Thyroid gland (tissue), 4 donors: ENCODE data around the gene OR14J1. TPM values are rescaled to one million over a fixed set of nuclear protein-coding genes. Genes with fewer than 3 reads are reported as not detected.
"Not testable (repeated sequence)": the region's sequence is repeated elsewhere in the genome, so short reads cannot be mapped to it uniquely, and the experiment has no call there.

ENCODE experiments used
- DNase-seq, 2 donors: peaks; one replicate each; pipeline ENCODE4 v3.0.0-alpha.2; 2019
- H3K27ac ChIP-seq, 3 donors: fragments of 200-600 bp; sonication (generic); 1 replicate in 2 of 3; 2 replicates in 1 of 3; pipeline ENCODE4 v1.5.1; 2016 to 2019; ENCODE audit warnings: mild to moderate bottlenecking in 1 of 3, moderate library complexity in 1 of 3
- H3K27me3 ChIP-seq: fragments of 200-600 bp; sonication (generic); one replicate; pipeline ENCODE4 v1.5.1; 2019
- H3K36me3 ChIP-seq, 2 donors: fragments of 200-600 bp; sonication (generic); one replicate each; pipeline ENCODE4 v1.5.1; 2016 to 2019
- H3K4me1 ChIP-seq, 2 donors: fragments of 200-600 bp; sonication (generic); one replicate each; pipeline ENCODE4 v1.5.1; 2017 to 2019
- H3K4me3 ChIP-seq, 3 donors: fragments of 200-600 bp; sonication (generic); replicated peaks in 1 of 3; 1 replicate in 2 of 3; 2 replicates in 1 of 3; pipeline ENCODE4 v1.5.1; 2016; ENCODE audit warnings: mild to moderate bottlenecking in 1 of 3
- H3K9me3 ChIP-seq: fragments of 200-600 bp; sonication (generic); one replicate; pipeline ENCODE4 v1.5.1; 2017
- CTCF ChIP-seq, 6 experiments: fragments of 200-600 bp in 3 of 6; fragments of 450-650 bp in 3 of 6; sonication (generic) in 3 of 6; IDR thresholded peaks; one replicate each; pipeline ENCODE4 v1.5.1; 2016 to 2019; ENCODE audit warnings: antibody characterized with exemption in 6 of 6, mild to moderate bottlenecking in 2 of 6, inconsistent platforms in 1 of 6, moderate library complexity in 1 of 6
- POLR2A ChIP-seq, 2 donors: fragments of 450-650 bp; IDR thresholded peaks; one replicate each; pipeline ENCODE4 v1.6.1; 2017; ENCODE audit warnings: antibody characterized with exemption in 2 of 2, mild to moderate bottlenecking in 2 of 2, moderate library complexity in 1 of 2
- WGBS, 2 donors: methylation state at CpG; one replicate each; pipeline ENCODE4 v1.1.5; 2017; 5-methylcytosine and 5-hydroxymethylcytosine counted together
- intact Hi-C: fragments of 100-400 bp; cut with DNase I; formaldehyde crosslinking; loops from one replicate; pipeline ENCODE4 v1.15.1; 2023
- total RNA-seq, 4 donors: library from RNA; depleted of rRNA; stranded (reverse); fragments of >200 nt; gene quantifications; one replicate each; pipeline ENCODE4 v1.2.3, GENCODE V29; 2016

The OR14J1 gene
- total RNA-seq, 4 donors from 2014 or later: not detected

- TF ChIP-seq POLR2A (IDR thresholded peaks at IDR 0.05): no peak
- no peak for TF ChIP-seq CTCF (IDR thresholded peaks at IDR 0.05)
- no peaks in the 10 kb centered on the region for H3K27me3 ChIP-seq
- intact Hi-C loops: no loop called here
- no peak overlapping the region for H3K4me3 ChIP-seq
- no peak overlapping the region for H3K27ac ChIP-seq
- H3K36me3 ChIP-seq: no peaks in the 10 kb centered on the region
- DNase-seq: no peak
- H3K4me1 ChIP-seq: no peaks in the 10 kb centered on the region
- no peaks in the 10 kb centered on the region for H3K9me3 ChIP-seq
Observed at GRCh38 chr6:29332676-29333075, 31.2 kb downstream of the OR14J1 start.

- Histone ChIP-seq H3K4me1 (no peaks in the 10 kb centered on the region), H3K36me3 (no peaks in the 10 kb centered on the region), H3K27me3 (no peaks in the 10 kb centered on the region), H3K9me3 (no peaks in the 10 kb centered on the region), H3K4me3 (no peak overlapping the region), H3K27ac (no peak overlapping the region)
- intact Hi-C loops: no loop called here
- WGBS, 2 donors: 80 to 82% methylated on average over 2 of the region's 2 CpGs
- no peak for TF ChIP-seq POLR2A (IDR thresholded peaks at IDR 0.05)
- TF ChIP-seq CTCF (IDR thresholded peaks at IDR 0.05): no peak
- DNase-seq: no peak
Observed at GRCh38 chr6:29336269-29336668, 34.8 kb downstream of the OR14J1 start.

GRCh38 chr6:29345380-29345779 is 43.9 kb downstream of the OR14J1 start:
- Histone ChIP-seq H3K4me3 (no peak overlapping the region), H3K36me3 (no peaks in the 10 kb centered on the region), H3K27ac (no peak overlapping the region), H3K9me3 (no peaks in the 10 kb centered on the region), H3K4me1 (no peaks in the 10 kb centered on the region), H3K27me3 (no peaks in the 10 kb centered on the region)
- no peak for DNase-seq
- no peak for TF ChIP-seq POLR2A (IDR thresholded peaks at IDR 0.05)
- no peak for TF ChIP-seq CTCF (IDR thresholded peaks at IDR 0.05)
- 78 to 81% methylated on average over 3 of the region's 3 CpGs for WGBS, 2 donors
- intact Hi-C loops: no loop called here

- DNase-seq, H3K36me3 ChIP-seq, intact Hi-C loops, H3K27ac ChIP-seq, H3K9me3 ChIP-seq, H3K4me3 ChIP-seq, H3K4me1 ChIP-seq, H3K27me3 ChIP-seq: not testable (repeated sequence)
- WGBS, 2 donors: 92 to 95% methylated on average over 3 of the region's 3 CpGs
Observed at GRCh38 chr6:29349348-29349747, 47.8 kb downstream of the OR14J1 start.

GRCh38 chr6:29354980-29355379 is 53.5 kb downstream of the OR14J1 start:
- no peak overlapping the region for H3K27ac ChIP-seq
- no peaks in the 10 kb centered on the region for H3K27me3 ChIP-seq
- intact Hi-C loops: no loop called here
- H3K9me3 ChIP-seq: no peaks in the 10 kb centered on the region
- no peak for DNase-seq
- TF ChIP-seq CTCF (IDR thresholded peaks at IDR 0.05) (no peak), POLR2A (IDR thresholded peaks at IDR 0.05) (no peak)
- H3K4me3 ChIP-seq: no peak overlapping the region
- H3K36me3 ChIP-seq: no peaks in the 10 kb centered on the region
- H3K4me1 ChIP-seq: no peaks in the 10 kb centered on the region

GRCh38 chr6:29355603-29356002 is 54.1 kb downstream of the OR14J1 start:
- no peaks in the 10 kb centered on the region for H3K36me3 ChIP-seq
- 42 to 55% methylated on average over 1 of the region's 1 CpG for WGBS, 2 donors

More at GRCh38 chr6:29355603-29356002, 54.1 kb downstream of the OR14J1 start:
- Histone ChIP-seq H3K9me3 (no peaks in the 10 kb centered on the region), H3K27ac (no peak overlapping the region), H3K4me1 (no peaks in the 10 kb centered on the region), H3K4me3 (no peak overlapping the region), H3K27me3 (no peaks in the 10 kb centered on the region)
- intact Hi-C loops: no loop called here
- DNase-seq: no peak
- TF ChIP-seq POLR2A (IDR thresholded peaks at IDR 0.05) (no peak), CTCF (IDR thresholded peaks at IDR 0.05) (no peak)
